Smooth muscle cell (in vitro differentiated cells): ENCODE data around the gene ZNF683. TPM values are rescaled to one million over a fixed set of nuclear protein-coding genes. Genes with fewer than 3 reads are reported as not detected.

ENCODE experiments used
- DNase-seq: peaks from one replicate; lab custom pipeline; 2025; ENCODE audit not compliant: unreplicated experiment; lab: John Stamatoyannopoulos, UW
- H2AFZ ChIP-seq: fragments of 200-600 bp; sonication (generic); 2 replicates; pipeline ENCODE4 v1.6.0; 2016; ENCODE audit warnings: antibody characterized with exemption, low read depth, mild to moderate bottlenecking
- H3F3A ChIP-seq: fragments of 200-600 bp; sonication (generic); 2 replicates; pipeline ENCODE4 v1.6.0; 2017; ENCODE audit warnings: antibody characterized with exemption, low read depth
- H3K27ac ChIP-seq: fragments of 200-600 bp; sonication (generic); 2 replicates; pipeline ENCODE4 v1.5.1; 2016; ENCODE audit warnings: low read depth, mild to moderate bottlenecking
- H3K27me3 ChIP-seq: fragments of 200-600 bp; sonication (generic); 2 replicates; pipeline ENCODE4 v1.6.1; 2016; ENCODE audit warnings: low read depth, mild to moderate bottlenecking
- H3K36me3 ChIP-seq: fragments of 200-600 bp; sonication (generic); 2 replicates; pipeline ENCODE4 v1.5.1; 2016; ENCODE audit warnings: low read depth
- H3K4me1 ChIP-seq: fragments of 200-600 bp; sonication (generic); 2 replicates; pipeline ENCODE4 v1.5.1; 2016; ENCODE audit warnings: low read depth
- H3K4me2 ChIP-seq: fragments of 200-600 bp; sonication (generic); 2 replicates; pipeline ENCODE4 v1.6.0; 2016; ENCODE audit warnings: mild to moderate bottlenecking
- H3K4me3 ChIP-seq: fragments of 200-600 bp; sonication (generic); 2 replicates; pipeline ENCODE4 v1.5.1; 2016; ENCODE audit warnings: mild to moderate bottlenecking
- H3K79me2 ChIP-seq: fragments of 200-600 bp; sonication (generic); 2 replicates; pipeline ENCODE4 v1.6.0; 2016; ENCODE audit warnings: low read depth, mild to moderate bottlenecking
- H3K9ac ChIP-seq: fragments of 200-600 bp; sonication (generic); 2 replicates; pipeline ENCODE4 v1.6.0; 2016; ENCODE audit warnings: low read depth
- H3K9me3 ChIP-seq: fragments of 200-600 bp; sonication (generic); replicated peaks from 2 replicates; pipeline ENCODE4 v1.5.1; 2016; ENCODE audit warnings: low read depth
- H4K20me1 ChIP-seq: fragments of 200-600 bp; sonication (generic); 2 replicates; pipeline ENCODE4 v1.6.0; 2016; ENCODE audit warnings: low read depth
- CTCF ChIP-seq: fragments of 200-600 bp; sonication (generic); IDR thresholded peaks from 2 replicates; pipeline ENCODE4 v1.5.1; 2017; ENCODE audit warnings: borderline replicate concordance, mild to moderate bottlenecking, antibody characterized with exemption; ENCODE audit not compliant: insufficient read depth, poor library complexity, severe bottlenecking
- WGBS: methylation state at CpG from one replicate; pipeline ENCODE4 v1.1.7; 2016; ENCODE audit warnings: low lambda C conversion rate; 5-methylcytosine and 5-hydroxymethylcytosine counted together
- polyA plus RNA-seq: library from polyadenylated mRNA; unstranded; fragments of >200 nt; fragmentation: Nextera tagmentation; extraction: Ambion mirVana; gene quantifications from 2 replicates; pipeline ENCODE4 v1.2.1, GENCODE V29; 2016
- total RNA-seq: library from RNA; depleted of rRNA; stranded (reverse); fragments of >200 nt; gene quantifications from 2 replicates; pipeline ENCODE4 v1.2.3, GENCODE V29; 2014

Gene ZNF683
- total and polyA plus RNA-seq, 2 experiments from 2014 or later = not detected

GRCh38 chr1:26356106-26356505, 16.4 kb downstream of the ZNF683 start:
- Histone ChIP-seq H2AFZ (no peak overlapping the region), H3K79me2 (no peaks in the 10 kb centered on the region), H3K4me1 (peaks cover 7% of the 10 kb centered on the region)

GRCh38 chr1:26354972-26355371, 17.6 kb downstream of the ZNF683 start:
- no peak overlapping the region for H2AFZ ChIP-seq
- peaks cover 14% of the 10 kb centered on the region for H3K4me1 ChIP-seq
- 95% methylated on average over 9 of the region's 9 CpGs for WGBS
- H3K27me3 ChIP-seq = peaks cover 30% of the 10 kb centered on the region
- no peak for TF ChIP-seq CTCF
- DNase-seq = no peak
- no peak overlapping the region for H3K4me2 ChIP-seq
- H3F3A ChIP-seq = no peaks in the 10 kb centered on the region
- no peak overlapping the region for H3K27ac ChIP-seq
- no peak overlapping the region for H3K9ac ChIP-seq
- H4K20me1 ChIP-seq = no peaks in the 10 kb centered on the region
- H3K9me3 ChIP-seq = no peaks in the 10 kb centered on the region
- H3K4me3 ChIP-seq = no peak overlapping the region
- no peaks in the 10 kb centered on the region for H3K79me2 ChIP-seq
- H3K36me3 ChIP-seq = no peaks in the 10 kb centered on the region

More at GRCh38 chr1:26356106-26356505, 16.4 kb downstream of the ZNF683 start:
- H3K9me3 ChIP-seq = no peaks in the 10 kb centered on the region
- H3K27me3 ChIP-seq = peaks cover 41% of the 10 kb centered on the region
- H3K4me3 ChIP-seq = no peak overlapping the region
- WGBS = 94% methylated on average over 5 of the region's 5 CpGs
- DNase-seq = no peak
- H3K27ac ChIP-seq = no peak overlapping the region
- H3K4me2 ChIP-seq = no peak overlapping the region
- no peaks in the 10 kb centered on the region for H3K36me3 ChIP-seq
- H3K9ac ChIP-seq = no peak overlapping the region
- no peaks in the 10 kb centered on the region for H3F3A ChIP-seq
- no peaks in the 10 kb centered on the region for H4K20me1 ChIP-seq
- no peak for TF ChIP-seq CTCF

- Histone ChIP-seq H3K27ac (peak within 1 kb of the TSS; percentile 84), H3K4me3 (peak within 1 kb of the TSS; percentile 25), H3K9ac (no peak within 1 kb of the TSS), H3K27me3 (peaks cover 22% of the 10 kb centered on the region), H4K20me1 (no peaks in the 10 kb centered on the region), H3K9me3 (no peaks in the 10 kb centered on the region), H3F3A (peaks cover 3% of the 10 kb centered on the region), H3K36me3 (no peaks in the 10 kb centered on the region), H2AFZ (no peak within 1 kb of the TSS), H3K4me1 (peaks cover 14% of the 10 kb centered on the region), H3K79me2 (no peaks in the 10 kb centered on the region), H3K4me2 (no peak within 1 kb of the TSS)
- whole genome bisulfite sequencing = 74% methylated on average over 21 of the region's 21 CpGs
- DNase-seq = no peak
- TF ChIP-seq CTCF = no peak
Observed at GRCh38 chr1:26353976-26354820, 18.4 kb downstream of the ZNF683 start, which contains the start of gene CRYBG2. Gene CRYBG2, minus strand, starts transcription at chr1:26354130. Its CDS starts 7,473 bp downstream, at chr1:26346657.
